ENCODE data around the gene ARHGAP28. TPM values are rescaled to one million over a fixed set of nuclear protein-coding genes. Genes with fewer than 3 reads are reported as not detected.

Gene ARHGAP28
- total and polyA plus RNA-seq, 11 donors: 0.42 to 7.5 (median 1.8) TPM

DNA sequence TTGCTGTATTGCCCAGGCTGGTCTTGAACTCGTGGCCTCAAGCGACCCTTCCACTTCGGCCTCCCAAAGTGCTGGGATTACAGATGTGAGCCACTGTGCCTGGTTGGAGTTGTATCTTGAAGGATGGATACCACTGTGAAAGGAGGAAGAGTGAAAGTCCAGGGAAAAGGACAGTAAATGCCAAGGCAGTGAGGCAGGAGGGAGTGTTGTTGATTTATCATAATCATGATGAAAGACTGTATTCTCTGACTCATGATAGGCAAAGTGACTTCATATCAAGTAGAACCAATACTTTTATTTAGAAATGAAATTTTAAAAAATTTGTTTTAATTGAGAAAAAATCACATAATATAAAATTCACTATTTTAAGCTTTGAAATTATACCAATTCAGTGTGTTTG is 162.3 kb downstream of the ARHGAP28 start:
- ATAC-seq (no peak), DNase-seq (no peak)
- H3K27me3 ChIP-seq: no peaks in the 10 kb centered on the region
- no peaks in the 10 kb centered on the region for H3K4me1 ChIP-seq
- 96 to 98% (median 97%) methylated on average over 3 of the region's 3 CpGs for WGBS, 4 donors
- peaks cover 0 to 27% (median 0%) of the 10 kb centered on the region in 9 donors for H3K36me3 ChIP-seq
- no peak overlapping the region for H3K4me3 ChIP-seq
- no peaks in the 10 kb centered on the region for H3K9me3 ChIP-seq
- no peak overlapping the region for H3K27ac ChIP-seq
- intact Hi-C loops (cut with DNase I): no loop called here
- TF ChIP-seq, protein P1, sequence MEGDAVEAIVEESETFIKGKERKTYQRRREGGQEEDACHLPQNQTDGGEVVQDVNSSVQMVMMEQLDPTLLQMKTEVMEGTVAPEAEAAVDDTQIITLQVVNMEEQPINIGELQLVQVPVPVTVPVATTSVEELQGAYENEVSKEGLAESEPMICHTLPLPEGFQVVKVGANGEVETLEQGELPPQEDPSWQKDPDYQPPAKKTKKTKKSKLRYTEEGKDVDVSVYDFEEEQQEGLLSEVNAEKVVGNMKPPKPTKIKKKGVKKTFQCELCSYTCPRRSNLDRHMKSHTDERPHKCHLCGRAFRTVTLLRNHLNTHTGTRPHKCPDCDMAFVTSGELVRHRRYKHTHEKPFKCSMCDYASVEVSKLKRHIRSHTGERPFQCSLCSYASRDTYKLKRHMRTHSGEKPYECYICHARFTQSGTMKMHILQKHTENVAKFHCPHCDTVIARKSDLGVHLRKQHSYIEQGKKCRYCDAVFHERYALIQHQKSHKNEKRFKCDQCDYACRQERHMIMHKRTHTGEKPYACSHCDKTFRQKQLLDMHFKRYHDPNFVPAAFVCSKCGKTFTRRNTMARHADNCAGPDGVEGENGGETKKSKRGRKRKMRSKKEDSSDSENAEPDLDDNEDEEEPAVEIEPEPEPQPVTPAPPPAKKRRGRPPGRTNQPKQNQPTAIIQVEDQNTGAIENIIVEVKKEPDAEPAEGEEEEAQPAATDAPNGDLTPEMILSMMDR (IDR thresholded peaks at IDR 0.05): no peak
- TF ChIP-seq POLR2A (IDR thresholded peaks at IDR 0.05): no peak

DNA sequence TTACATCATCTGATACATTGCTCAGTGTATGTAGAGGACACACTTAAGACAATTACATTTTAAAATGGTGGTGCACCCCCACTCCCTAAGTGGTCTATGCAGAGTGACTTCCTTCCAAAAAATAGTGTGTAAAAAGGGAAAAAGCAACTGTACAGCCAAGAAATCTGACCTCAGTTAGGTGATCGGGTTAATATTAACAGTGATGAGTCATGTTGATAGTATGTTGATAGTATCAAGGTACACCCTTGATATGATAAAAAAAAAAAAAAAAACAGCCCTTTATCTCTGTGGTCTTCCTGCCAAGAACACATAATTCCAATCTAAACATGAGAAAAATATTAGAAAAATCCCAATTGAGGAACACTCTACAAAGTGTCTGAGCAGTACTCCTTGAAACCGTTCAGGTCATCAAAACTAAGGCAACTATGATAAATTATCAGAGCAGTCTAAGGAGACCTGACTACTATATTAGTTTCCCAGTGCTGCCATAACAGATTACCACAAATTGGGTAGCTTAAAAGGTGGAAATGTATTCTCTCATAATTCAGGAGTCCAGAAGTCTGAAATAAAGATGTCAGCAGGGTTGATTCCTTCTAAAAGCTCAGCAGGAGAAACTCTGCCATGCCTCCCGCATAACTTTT is 171.9 kb downstream of the ARHGAP28 start:
- 92 to 93% (median 93%) methylated on average over 3 of the region's 3 CpGs for WGBS, 4 donors
- no peak overlapping the region for H3K4me3 ChIP-seq
- intact Hi-C loops (cut with DNase I): no loop called here
- no peak overlapping the region for H3K27ac ChIP-seq
- peaks cover 0 to 11% (median 0%) of the 10 kb centered on the region in 9 donors for H3K36me3 ChIP-seq
- TF ChIP-seq, protein P1 (IDR thresholded peaks at IDR 0.05): no peak
- TF ChIP-seq POLR2A (IDR thresholded peaks at IDR 0.05): no peak
- no peak for DNase-seq
- no peaks in the 10 kb centered on the region for H3K27me3 ChIP-seq
- no peaks in the 10 kb centered on the region for H3K4me1 ChIP-seq
- H3K9me3 ChIP-seq: peaks cover 0 to 28% (median 6%) of the 10 kb centered on the region in 12 donors
- no peak for ATAC-seq

DNA sequence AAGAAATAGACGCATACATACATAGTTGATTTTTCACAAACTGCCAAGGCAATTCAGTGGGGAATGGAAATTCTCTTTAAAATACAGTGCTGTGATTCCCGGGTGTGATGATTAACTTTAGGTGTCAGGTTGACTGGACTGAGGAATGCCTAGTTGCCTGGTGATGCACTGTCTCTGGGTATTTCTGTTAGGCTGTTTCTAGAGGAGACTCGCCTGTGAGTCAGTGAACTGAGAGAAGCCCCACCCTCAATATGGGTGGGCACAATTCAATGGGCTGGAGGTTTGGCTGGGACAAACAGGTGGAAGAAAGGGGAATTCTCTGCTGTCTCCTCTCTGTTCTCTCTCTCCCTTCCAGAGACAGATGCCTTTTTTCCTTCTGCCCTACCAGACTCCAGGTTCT is 187.6 kb downstream of the ARHGAP28 start:
- Histone ChIP-seq H3K36me3 (peaks cover 0 to 5% (median 0%) of the 10 kb centered on the region in 9 donors), H3K27ac (no peak overlapping the region), H3K27me3 (peaks cover 0 to 8% (median 0%) of the 10 kb centered on the region in 9 donors), H3K9me3 (peaks cover 0 to 6% (median 0%) of the 10 kb centered on the region in 12 donors), H3K4me3 (no peak overlapping the region), H3K4me1 (no peaks in the 10 kb centered on the region)
- intact Hi-C loops (cut with DNase I): no loop called here
- 79 to 93% (median 85%) methylated on average over 3 of the region's 3 CpGs for WGBS, 4 donors
- ATAC-seq (no peak), DNase-seq (no peak)
- TF ChIP-seq, protein P1 (IDR thresholded peaks at IDR 0.05): no peak
- TF ChIP-seq POLR2A (IDR thresholded peaks at IDR 0.05): no peak

DNA sequence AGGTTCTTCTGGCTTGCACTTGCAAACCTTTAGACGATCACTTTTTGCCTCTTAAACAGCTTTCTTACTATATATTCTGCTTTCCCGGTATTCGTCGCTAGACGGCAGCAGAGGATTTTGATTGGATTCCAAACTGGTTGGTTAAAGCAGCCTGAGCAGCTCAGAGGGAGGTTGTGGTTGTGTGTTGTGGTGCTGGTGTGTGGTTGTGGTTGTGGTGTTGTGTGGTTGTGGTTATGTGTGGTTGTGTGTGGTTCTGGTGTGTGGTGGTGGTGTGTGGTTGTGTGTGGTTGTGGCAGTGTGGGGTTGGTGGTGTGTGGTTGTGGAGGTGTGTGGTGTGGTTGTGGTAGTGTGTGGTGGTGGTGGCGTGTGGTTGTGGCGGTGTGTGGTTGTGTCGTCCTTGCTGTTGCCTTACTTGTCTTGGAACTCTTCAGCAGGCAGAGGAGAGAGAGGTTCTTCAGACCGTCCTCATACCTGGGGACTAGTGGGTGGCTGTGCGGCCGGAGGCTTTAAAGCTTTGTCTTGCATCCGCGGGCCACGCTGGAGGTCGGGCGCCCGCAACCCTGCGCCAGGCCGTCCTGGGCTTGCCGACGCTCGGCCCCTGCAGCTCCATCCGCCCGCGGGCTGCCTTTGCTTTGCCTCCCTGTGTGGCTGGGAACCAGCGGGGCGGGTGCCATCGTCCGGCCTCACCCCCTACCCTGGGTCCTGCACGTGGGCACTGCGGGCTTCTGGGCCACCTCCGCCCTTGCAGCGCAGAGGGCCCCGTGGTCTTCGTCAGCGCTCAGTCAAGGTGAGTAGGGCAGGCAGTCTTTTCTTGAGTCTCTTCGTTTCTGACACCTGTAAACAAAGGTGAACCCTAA is 190.8 kb downstream of the ARHGAP28 start:
- Histone ChIP-seq H3K27me3 (peaks cover 0 to 8% (median 0%) of the 10 kb centered on the region in 9 donors), H3K9me3 (peaks cover 0 to 6% (median 0%) of the 10 kb centered on the region in 12 donors), H3K27ac (no peak overlapping the region), H3K4me3 (no peak overlapping the region), H3K4me1 (no peaks in the 10 kb centered on the region), H3K36me3 (no peaks in the 10 kb centered on the region)
- ATAC-seq: peak in 2 of 4 donors; percentile 12 to 59
- intact Hi-C loops (cut with DNase I): loop anchor here (2.0 to 10.0 kb wide), 5 partner anchors 76 to 257 kb away; no protein-coding TSS in a partner anchor
- 71 to 79% (median 77%) methylated on average over 33 to 37 of the region's 37 CpGs for WGBS, 4 donors
- no peak for DNase-seq
- no peak for TF ChIP-seq POLR2A (IDR thresholded peaks at IDR 0.05)
- TF ChIP-seq, protein P1 (IDR thresholded peaks at IDR 0.05): peak; percentile 28 to 64 (median 47)
